HepG2 (cell line): ENCODE results near the gene MINDY3.

ENCODE experiments used
- ADNP ChIP-seq: sonication (generic); formaldehyde crosslinking; IDR thresholded peaks from 2 replicates; pipeline ENCODE4 v1.4.0; 2020; ENCODE audit warnings: missing genetic modification reagents
- ATAD3A ChIP-seq: sonication (generic); formaldehyde crosslinking; IDR thresholded peaks from 2 replicates; pipeline ENCODE4 v1.4.0; 2020; ENCODE audit warnings: missing genetic modification reagents
- CEBPZ ChIP-seq: IDR thresholded peaks from 2 replicates; pipeline ENCODE4 v1.6.1; 2012; ENCODE audit warnings: low read length, improper control_type of control experiment
- ELK4 ChIP-seq: sonication (generic); formaldehyde crosslinking; IDR thresholded peaks from 2 replicates; pipeline ENCODE4 v1.9.0; 2021; ENCODE audit warnings: missing genetic modification reagents, borderline replicate concordance
- HOXA7 ChIP-seq: sonication (generic); formaldehyde crosslinking; IDR thresholded peaks from 2 replicates; pipeline ENCODE4 v1.8.1; 2022; ENCODE audit warnings: mild to moderate bottlenecking, missing genetic modification reagents, moderate library complexity
- PHF20 ChIP-seq: sonication (generic); formaldehyde crosslinking; IDR thresholded peaks from 2 replicates; pipeline ENCODE4 v1.5.0; 2020; ENCODE audit warnings: mild to moderate bottlenecking, missing genetic modification reagents
- ZNF431 ChIP-seq: sonication (generic); formaldehyde crosslinking; IDR thresholded peaks from 2 replicates; pipeline ENCODE4 v1.9.0; 2022; ENCODE audit warnings: missing genetic modification reagents, low read depth, mild to moderate bottlenecking, borderline replicate concordance
- ZNF687 ChIP-seq: sonication (generic); formaldehyde crosslinking; IDR thresholded peaks from 2 replicates; pipeline ENCODE4 v1.5.1; 2020; ENCODE audit warnings: mild to moderate bottlenecking, missing genetic modification reagents, moderate library complexity
- ZNF780A ChIP-seq: sonication (generic); formaldehyde crosslinking; IDR thresholded peaks from 2 replicates; pipeline ENCODE4 v1.8.0; 2022; ENCODE audit warnings: mild to moderate bottlenecking, missing genetic modification reagents, moderate library complexity
- TF ChIP-seq, protein P1 (sequence below): sonication (generic); formaldehyde crosslinking; IDR thresholded peaks from 2 replicates; pipeline ENCODE4 v1.4.0; 2020; ENCODE audit warnings: missing genetic modification reagents

GRCh38 chr10:15743443-15743842, 116.9 kb downstream of the MINDY3 start:
- TF ChIP-seq PHF20 (no peak), ZNF431 (no peak), HOXA7 (no peak), ADNP (CRISPR knock-in tag) (no peak), ZNF687 (no peak), ELK4 (CRISPR knock-in tag) (no peak), ZNF780A (CRISPR knock-in tag) (no peak), CEBPZ (no peak), ATAD3A (CRISPR knock-in tag) (no peak)
- TF ChIP-seq, protein P1, sequence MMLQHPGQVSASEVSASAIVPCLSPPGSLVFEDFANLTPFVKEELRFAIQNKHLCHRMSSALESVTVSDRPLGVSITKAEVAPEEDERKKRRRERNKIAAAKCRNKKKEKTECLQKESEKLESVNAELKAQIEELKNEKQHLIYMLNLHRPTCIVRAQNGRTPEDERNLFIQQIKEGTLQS (CRISPR knock-in tag), result no peak
